ENCODE results near the gene ZBTB25.
"Not testable (repeated sequence)": the region's sequence is repeated elsewhere in the genome, so short reads cannot be mapped to it uniquely, and the experiment has no call there.

Gene ZBTB25

GRCh38 chr14:64517667-64518066 is 14.0 kb upstream of the ZBTB25 start:
- DNase-seq; in situ Hi-C loops (cut with MboI; ENCODE audit: low pct_unique_long_range_greater_than_20kb, low sequenced_read_pairs): not testable (repeated sequence)

- in situ Hi-C loops (cut with MboI; ENCODE audit: low pct_unique_long_range_greater_than_20kb, low sequenced_read_pairs) = no loop called here
- no peak for DNase-seq
Observed at GRCh38 chr14:64516969-64517368, 13.3 kb upstream of the ZBTB25 start.

DNA sequence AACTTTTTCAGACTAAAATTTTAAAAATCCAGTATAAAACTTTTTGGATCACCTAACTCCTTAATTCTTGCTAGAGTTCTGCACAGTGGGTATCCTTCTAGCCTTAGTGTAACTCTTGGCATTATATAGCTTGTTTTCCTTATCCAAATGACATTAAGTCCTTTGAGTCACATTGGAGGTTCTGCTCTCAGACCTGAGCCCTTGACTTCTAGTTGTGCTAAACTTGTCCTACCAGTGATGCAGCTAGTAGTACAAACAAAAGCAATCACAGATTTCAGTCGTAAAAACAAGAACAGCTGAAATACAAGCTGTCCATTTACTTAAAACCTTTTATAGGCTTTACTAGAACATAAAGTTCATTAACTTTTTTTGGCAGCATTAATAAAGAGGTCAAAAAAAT is 11.4 kb upstream of the ZBTB25 start:
- DNase-seq = no peak
- in situ Hi-C loops (cut with MboI; ENCODE audit: low pct_unique_long_range_greater_than_20kb, low sequenced_read_pairs) = no loop called here

- in situ Hi-C loops (cut with MboI; ENCODE audit: low pct_unique_long_range_greater_than_20kb, low sequenced_read_pairs) = no loop called here
- no peak for DNase-seq
Observed at GRCh38 chr14:64513271-64513670, 9.6 kb upstream of the ZBTB25 start.

GRCh38 chr14:64510825-64511671 is 7.4 kb upstream of the ZBTB25 start:
- in situ Hi-C loops (cut with MboI; ENCODE audit: low pct_unique_long_range_greater_than_20kb, low sequenced_read_pairs) = no loop called here

GRCh38 chr14:64509036-64509435 is 5.4 kb upstream of the ZBTB25 start:
- no peak for DNase-seq
- in situ Hi-C loops (cut with MboI; ENCODE audit: low pct_unique_long_range_greater_than_20kb, low sequenced_read_pairs) = no loop called here

More at GRCh38 chr14:64510825-64511671, 7.4 kb upstream of the ZBTB25 start:
- peak; percentile 85 for DNase-seq

GRCh38 chr14:64508215-64508776 is 4.7 kb upstream of the ZBTB25 start:
- in situ Hi-C loops (cut with MboI; ENCODE audit: low pct_unique_long_range_greater_than_20kb, low sequenced_read_pairs) = no loop called here
- DNase-seq = peak; percentile 30

DNA sequence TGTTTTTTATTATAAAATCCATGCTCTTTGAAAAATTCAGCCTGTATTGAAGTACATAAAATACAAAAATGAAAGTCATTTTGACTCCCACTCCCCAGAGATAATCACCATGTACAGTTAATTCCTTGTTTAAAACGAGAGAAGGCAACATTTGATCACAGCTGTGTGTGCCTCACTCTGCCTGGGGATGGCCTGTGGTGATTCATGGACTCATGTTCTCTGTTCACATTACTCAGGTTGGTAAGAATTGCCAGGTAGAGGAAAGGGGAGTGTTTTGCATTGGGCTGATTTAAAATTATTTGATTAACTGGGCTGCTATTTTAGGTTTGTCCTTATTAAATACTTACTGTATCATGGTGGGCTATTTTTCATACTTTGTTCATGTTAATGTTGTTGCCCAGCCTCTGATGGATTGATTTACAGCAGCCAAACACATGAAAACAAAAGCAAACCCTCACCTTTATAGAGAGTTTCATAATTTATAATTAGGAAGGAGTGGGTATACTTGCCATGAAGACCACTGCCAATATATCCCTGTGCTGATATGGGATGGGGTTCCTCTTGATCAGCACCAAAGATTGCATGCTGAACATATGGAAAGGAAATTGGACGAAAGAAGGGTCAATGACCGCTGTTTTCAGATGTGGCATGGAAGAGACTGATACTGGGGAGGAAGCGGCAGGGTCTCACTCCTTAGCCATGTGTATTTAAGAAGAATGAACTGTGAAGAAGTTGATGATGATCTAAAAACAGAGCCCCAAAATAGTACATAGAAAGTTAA is 3.9 kb upstream of the ZBTB25 start:
- in situ Hi-C loops (cut with MboI; ENCODE audit: low pct_unique_long_range_greater_than_20kb, low sequenced_read_pairs) = no loop called here
- no peak for DNase-seq

DNA sequence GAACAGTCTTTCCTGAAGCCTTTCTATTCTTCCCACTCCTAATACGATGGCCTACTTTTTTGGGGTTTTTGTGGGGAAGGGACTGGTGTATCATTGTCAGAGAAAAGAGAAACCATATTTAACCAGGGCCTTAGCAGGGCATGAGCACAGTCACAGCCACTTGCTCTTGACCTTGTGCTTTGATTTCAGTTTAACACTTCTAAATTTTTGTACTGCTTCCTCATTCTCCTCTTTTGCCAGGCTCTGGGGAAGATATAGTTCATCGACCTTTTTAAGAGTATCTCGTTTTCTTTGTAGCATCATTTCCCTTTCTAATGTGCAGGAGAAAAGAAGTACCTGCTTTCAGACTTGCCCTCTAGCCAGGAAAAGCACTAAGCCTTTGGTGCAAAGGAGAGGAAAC is 3.1 kb upstream of the ZBTB25 start:
- in situ Hi-C loops (cut with MboI; ENCODE audit: low pct_unique_long_range_greater_than_20kb, low sequenced_read_pairs) = no loop called here
- DNase-seq = peak; percentile 28

DNA sequence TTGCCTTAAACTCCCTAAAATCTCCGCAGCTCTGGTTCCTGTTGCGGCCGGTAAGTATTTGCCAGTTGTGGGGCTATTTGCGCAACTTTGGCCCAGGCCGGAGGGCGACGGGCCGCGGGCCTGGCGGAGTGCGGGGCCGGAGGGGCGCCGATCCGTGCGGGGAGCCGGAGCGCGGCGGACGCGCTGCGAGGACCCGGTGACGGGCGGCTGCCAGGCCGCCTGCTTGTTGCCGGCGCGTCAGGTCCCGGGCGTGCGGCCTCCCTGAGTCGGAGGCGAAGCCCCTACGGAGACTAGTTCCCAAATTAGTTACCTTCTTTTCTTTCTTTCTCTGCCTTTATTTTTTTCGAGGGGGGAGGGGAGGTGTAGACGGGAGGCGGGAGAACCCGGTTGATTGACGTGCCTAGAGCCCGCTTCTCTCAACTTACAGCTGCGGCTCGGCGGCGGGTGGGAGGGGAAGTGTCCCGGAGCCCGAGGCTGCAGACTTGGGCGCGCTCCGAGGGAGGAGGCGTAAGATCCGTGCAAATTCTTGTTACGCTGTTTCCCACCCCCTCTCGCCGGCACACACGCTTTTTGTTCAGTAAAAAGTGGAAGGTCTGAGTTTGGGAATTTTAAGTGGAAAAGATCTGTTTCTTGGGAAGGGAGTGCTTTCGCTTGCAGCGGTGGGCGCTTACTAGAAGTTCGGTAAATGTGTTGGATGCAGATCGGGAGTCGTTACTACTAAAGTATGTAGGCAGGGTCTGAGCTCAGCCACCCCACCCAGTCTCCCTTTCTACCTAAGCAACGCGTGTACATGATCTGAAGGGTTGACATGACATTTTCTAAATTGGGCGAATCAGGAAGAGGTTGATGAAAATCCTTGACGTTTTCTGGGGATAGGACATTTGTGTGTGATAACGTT is 1.5 kb upstream of the ZBTB25 start:
- DNase-seq = peak; percentile 92
- in situ Hi-C loops (cut with MboI; ENCODE audit: low pct_unique_long_range_greater_than_20kb, low sequenced_read_pairs) = no loop called here

GRCh38 chr14:64504310-64504896 is 765 bp upstream of the ZBTB25 start, which contains the start of gene ZBTB1:
Gene ZBTB1, plus strand, starts transcription at chr14:64504770. Its CDS starts 16,735 bp downstream, at chr14:64521505.
- in situ Hi-C loops (cut with MboI; ENCODE audit: low pct_unique_long_range_greater_than_20kb, low sequenced_read_pairs) = no loop called here
- peak; percentile 86 for DNase-seq

GRCh38 chr14:64502887-64503433 is 678 bp downstream of the ZBTB25 start:
- in situ Hi-C loops (cut with MboI; ENCODE audit: low pct_unique_long_range_greater_than_20kb, low sequenced_read_pairs) = no loop called here
- DNase-seq = no peak

DNA sequence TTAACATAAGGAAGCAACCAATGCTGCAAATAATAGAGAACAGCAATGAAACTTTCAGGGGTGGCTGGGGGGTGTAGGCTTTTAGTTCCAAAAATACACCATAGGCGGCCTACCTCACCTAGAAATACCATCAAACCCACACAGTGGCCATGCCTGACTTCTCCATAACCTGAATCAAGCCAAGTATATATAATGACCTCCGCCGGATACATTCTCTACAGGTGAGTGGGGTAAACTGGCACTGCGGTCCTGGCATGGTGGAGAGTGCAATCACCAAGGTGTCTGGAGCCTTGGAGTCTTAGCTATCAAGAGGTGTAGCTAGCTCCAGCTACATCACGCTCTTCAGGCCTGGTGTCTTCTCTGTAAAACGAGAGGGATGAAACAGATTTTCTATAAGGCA is 1.2 kb downstream of the ZBTB25 start:
- in situ Hi-C loops (cut with MboI; ENCODE audit: low pct_unique_long_range_greater_than_20kb, low sequenced_read_pairs) = no loop called here
- no peak for DNase-seq

DNA sequence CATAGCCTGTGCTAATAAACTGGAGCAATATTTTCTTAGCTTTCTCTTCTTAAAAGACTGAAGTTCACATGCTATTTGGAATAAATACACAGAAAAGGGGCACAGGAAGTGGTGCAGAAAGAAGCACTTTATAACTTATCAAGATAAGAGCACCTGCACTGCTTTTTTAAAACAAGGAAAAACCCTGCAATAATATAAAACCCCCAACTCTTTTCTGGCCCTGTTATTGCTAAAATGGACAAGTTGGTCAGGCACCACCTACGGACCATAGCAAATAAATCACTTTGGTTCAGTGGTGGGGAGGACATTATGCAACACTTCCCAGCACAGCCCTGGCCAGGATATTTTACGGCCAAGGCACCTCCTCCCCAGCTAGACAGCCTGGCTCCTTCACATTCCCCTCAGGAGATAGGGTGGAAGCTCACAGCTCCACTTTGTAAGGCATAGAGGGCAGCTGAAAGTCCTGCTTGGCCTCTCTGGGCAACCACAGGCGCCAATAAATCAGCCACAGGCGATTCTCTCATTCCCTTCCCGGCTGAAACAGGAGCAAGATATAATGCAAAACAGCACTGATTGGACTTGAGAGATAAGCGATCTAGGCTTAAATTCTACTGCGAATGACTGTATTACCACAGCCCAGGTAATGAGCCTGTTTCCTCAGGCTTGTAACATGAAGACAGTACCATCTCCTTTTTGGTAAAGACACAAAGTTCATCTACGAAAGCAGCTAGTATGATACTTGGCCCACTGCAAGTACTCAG is 2.0 kb downstream of the ZBTB25 start:
- in situ Hi-C loops (cut with MboI; ENCODE audit: low pct_unique_long_range_greater_than_20kb, low sequenced_read_pairs) = no loop called here
- DNase-seq = peak; percentile 36

- in situ Hi-C loops (cut with MboI; ENCODE audit: low pct_unique_long_range_greater_than_20kb, low sequenced_read_pairs) = no loop called here
- no peak for DNase-seq
Observed at GRCh38 chr14:64500088-64500487, 3.5 kb downstream of the ZBTB25 start.

- in situ Hi-C loops (cut with MboI; ENCODE audit: low pct_unique_long_range_greater_than_20kb, low sequenced_read_pairs) = no loop called here
- no peak for DNase-seq
Observed at GRCh38 chr14:64496764-64497163, 6.9 kb downstream of the ZBTB25 start.

GRCh38 chr14:64495252-64495651 is 8.4 kb downstream of the ZBTB25 start:
- no peak for DNase-seq
- in situ Hi-C loops (cut with MboI; ENCODE audit: low pct_unique_long_range_greater_than_20kb, low sequenced_read_pairs) = no loop called here

- DNase-seq = no peak
- in situ Hi-C loops (cut with MboI; ENCODE audit: low pct_unique_long_range_greater_than_20kb, low sequenced_read_pairs) = no loop called here
Observed at GRCh38 chr14:64493455-64493854, 10.2 kb downstream of the ZBTB25 start.

Measured in KBM-7 (cell line).